BE2C (cell line): ENCODE results near the gene CARD9.

Source experiments
- DNase-seq: peaks from one replicate; pipeline ENCODE4 v3.0.0-alpha.2; 2020
- H3K27me3 ChIP-seq: fragments of 250-450 bp; sonication (Bioruptor Pico); 2 replicates; pipeline ENCODE4 v1.5.1; 2020; ENCODE audit warnings: mild to moderate bottlenecking
- H3K36me3 ChIP-seq: fragments of 250-450 bp; sonication (Bioruptor Pico); 2 replicates; pipeline ENCODE4 v1.5.1; 2020; ENCODE audit warnings: mild to moderate bottlenecking
- H3K4me1 ChIP-seq: fragments of 250-450 bp; sonication (Bioruptor Pico); 2 replicates; pipeline ENCODE4 v1.5.1; 2020
- H3K4me3 ChIP-seq: 2 replicates; pipeline ENCODE4 v1.5.1; 2011; ENCODE audit warnings: low read depth, low read length
- H3K9me3 ChIP-seq: fragments of 250-450 bp; sonication (Bioruptor Pico); 2 replicates; pipeline ENCODE4 v1.5.1; 2020
- CTCF ChIP-seq: IDR thresholded peaks from 2 replicates; pipeline ENCODE4 v1.5.1; 2012; ENCODE audit warnings: mild to moderate bottlenecking, low read depth, low read length

The CARD9 gene

GRCh38 chr9:136339958-136340310 lies 33.5 kb downstream of the CARD9 start:
- H3K4me1 ChIP-seq = peaks cover 5% of the 10 kb centered on the region
- no peak for DNase-seq
- H3K27me3 ChIP-seq = no peaks in the 10 kb centered on the region
- no peaks in the 10 kb centered on the region for H3K9me3 ChIP-seq
- H3K36me3 ChIP-seq = peaks cover 44% of the 10 kb centered on the region
- no peak for TF ChIP-seq CTCF
- no peak overlapping the region for H3K4me3 ChIP-seq

- H3K27me3 ChIP-seq = no peaks in the 10 kb centered on the region
- H3K4me1 ChIP-seq = peaks cover 5% of the 10 kb centered on the region
- no peaks in the 10 kb centered on the region for H3K9me3 ChIP-seq
- H3K4me3 ChIP-seq = no peak overlapping the region
- TF ChIP-seq CTCF = peak; percentile 98
- DNase-seq = peak; percentile 87
- H3K36me3 ChIP-seq = peaks cover 46% of the 10 kb centered on the region
Observed at GRCh38 chr9:136339173-136339957, 34.1 kb downstream of the CARD9 start.

GRCh38 chr9:136338511-136338910 lies 35.0 kb downstream of the CARD9 start:
- Histone ChIP-seq H3K9me3 (no peaks in the 10 kb centered on the region), H3K4me3 (no peak overlapping the region), H3K4me1 (peaks cover 5% of the 10 kb centered on the region), H3K27me3 (no peaks in the 10 kb centered on the region), H3K36me3 (peaks cover 48% of the 10 kb centered on the region)
- DNase-seq = no peak
- TF ChIP-seq CTCF = no peak

- H3K4me1 ChIP-seq = no peaks in the 10 kb centered on the region
- H3K36me3 ChIP-seq = peaks cover 48% of the 10 kb centered on the region
- TF ChIP-seq CTCF = no peak
- DNase-seq = no peak
- no peak overlapping the region for H3K4me3 ChIP-seq
- no peaks in the 10 kb centered on the region for H3K9me3 ChIP-seq
- H3K27me3 ChIP-seq = no peaks in the 10 kb centered on the region
Observed at GRCh38 chr9:136337416-136338395, 35.8 kb downstream of the CARD9 start.

GRCh38 chr9:136336881-136337280 lies 36.6 kb downstream of the CARD9 start:
- Histone ChIP-seq H3K36me3 (peaks cover 53% of the 10 kb centered on the region), H3K9me3 (no peaks in the 10 kb centered on the region), H3K27me3 (no peaks in the 10 kb centered on the region), H3K4me3 (no peak overlapping the region), H3K4me1 (no peaks in the 10 kb centered on the region)
- no peak for DNase-seq
- no peak for TF ChIP-seq CTCF
